ENCODE measurements around the gene CHURC1.

DNA sequence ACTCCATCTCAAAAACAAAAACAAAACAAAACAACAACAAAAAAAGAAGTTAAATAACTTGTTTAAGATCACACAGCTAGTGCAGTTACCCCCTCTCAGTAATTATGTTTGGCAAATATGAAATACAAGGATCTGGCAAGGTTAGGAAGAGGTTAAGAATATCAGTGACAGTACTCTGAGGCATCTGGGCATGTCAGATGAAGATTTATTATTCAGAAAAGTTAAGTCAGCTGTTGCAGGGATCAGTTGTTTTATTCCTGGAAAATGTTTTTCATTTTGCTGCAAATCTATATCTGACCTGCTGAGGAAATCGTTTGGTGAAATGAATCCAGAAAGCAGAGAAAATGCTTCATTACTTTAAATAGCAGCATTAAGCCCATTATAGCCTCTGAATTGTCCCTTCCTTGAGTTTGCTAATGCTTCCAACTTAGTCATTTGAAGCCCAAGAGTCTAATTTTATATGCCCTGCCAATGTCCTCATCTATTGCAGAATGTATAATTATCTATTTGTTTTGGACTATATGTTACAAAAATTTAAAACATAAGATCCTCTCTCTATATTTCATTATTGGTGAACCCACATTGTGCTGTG, 20.2 kb downstream of the CHURC1 start:
- no peak for TF ChIP-seq CTCF (IDR thresholded peaks at IDR 0.05)
- no peak for TF ChIP-seq POLR2A (IDR thresholded peaks at IDR 0.05)
